ENCODE measurements around the gene ALKBH8. TPM values are rescaled to one million over a fixed set of nuclear protein-coding genes. Genes with fewer than 3 reads are reported as not detected.

Gene ALKBH8
- total RNA-seq, 2 experiments from 2014 or later, result 6.5 to 7.7 TPM

GRCh38 chr11:107592813-107593212 lies 27.3 kb upstream of the ALKBH8 start:
- intact Hi-C loops (cut with DNase I, micrococcal nuclease), result no loop called here
- H3K27ac Mint-ChIP-seq, result no peak overlapping the region

GRCh38 chr11:107592231-107592590 lies 26.7 kb upstream of the ALKBH8 start:
- H3K9me3 Mint-ChIP-seq, result no peaks in the 10 kb centered on the region
- peaks cover 51 to 85% of the 10 kb centered on the region in 2 experiments for H3K27me3 ChIP-seq (ENCODE audit: control insufficient read depth in 1 of 2, insufficient read depth in 2 of 2, low read length in 2 of 2)

More at GRCh38 chr11:107592813-107593212, 27.3 kb upstream of the ALKBH8 start:
- H3K4me3 ChIP-seq (ENCODE audit: low read length), result no peak overlapping the region
- peaks cover 34% of the 10 kb centered on the region for H3K4me1 Mint-ChIP-seq (ENCODE audit: low read depth)
- POLR2A ChIA-PET, result no interaction called here
- peaks cover 92% of the 10 kb centered on the region for H3K27me3 Mint-ChIP-seq
- DNase-seq (no peak), ATAC-seq (ENCODE audit: poor library complexity) (no peak)
- no peaks in the 10 kb centered on the region for H3K9me3 Mint-ChIP-seq
- H3K4me3 Mint-ChIP-seq, result peak overlapping the region; percentile 91
- H3K9me3 ChIP-seq (ENCODE audit: control insufficient read depth in 1 of 2, insufficient read depth in 1 of 2, low read length in 2 of 2), result peaks cover 0 to 5% of the 10 kb centered on the region in 2 experiments
- no peaks in the 10 kb centered on the region for H3K36me3 ChIP-seq (ENCODE audit: insufficient read depth, low read length)
- TF ChIP-seq CTCF (IDR thresholded peaks at IDR 0.05), result no peak
- CTCF ChIA-PET, result no interaction called here
- H3K36me3 Mint-ChIP-seq (ENCODE audit: low read depth), result peaks cover 4% of the 10 kb centered on the region
- peaks cover 45 to 85% of the 10 kb centered on the region in 2 experiments for H3K27me3 ChIP-seq (ENCODE audit: control insufficient read depth in 1 of 2, insufficient read depth in 2 of 2, low read length in 2 of 2)
- H3K27ac ChIP-seq (ENCODE audit: low read depth in 1 of 2, low read length in 2 of 2), result no peak overlapping the region
- H3K4me1 ChIP-seq (ENCODE audit: insufficient read depth, low read length), result peaks cover 25% of the 10 kb centered on the region

GRCh38 chr11:107591378-107592230 lies 26.1 kb upstream of the ALKBH8 start:
- no peaks in the 10 kb centered on the region for H3K36me3 ChIP-seq (ENCODE audit: insufficient read depth, low read length)
- DNase-seq (peak in 4 of 14 experiments; percentile 0 to 37 (median 14)), ATAC-seq (ENCODE audit: poor library complexity) (peak; percentile 51)
- peaks cover 53 to 85% of the 10 kb centered on the region in 2 experiments for H3K27me3 ChIP-seq (ENCODE audit: control insufficient read depth in 1 of 2, insufficient read depth in 2 of 2, low read length in 2 of 2)
- H3K27ac ChIP-seq (ENCODE audit: low read depth in 1 of 2, low read length in 2 of 2), result no peak overlapping the region
- Mint-ChIP-seq H3K36me3 (ENCODE audit: low read depth) (peaks cover 4% of the 10 kb centered on the region), H3K27me3 (peaks cover 92% of the 10 kb centered on the region), H3K4me3 (peak overlapping the region; percentile 91), H3K9me3 (no peaks in the 10 kb centered on the region), H3K4me1 (ENCODE audit: low read depth) (peaks cover 34% of the 10 kb centered on the region), H3K27ac (no peak overlapping the region)
- H3K9me3 ChIP-seq (ENCODE audit: control insufficient read depth in 1 of 2, insufficient read depth in 1 of 2, low read length in 2 of 2), result peaks cover 0 to 5% of the 10 kb centered on the region in 2 experiments
- H3K4me3 ChIP-seq (ENCODE audit: low read length), result peak overlapping the region; percentile 57
- CTCF ChIA-PET, result no interaction called here
- POLR2A ChIA-PET, result interaction anchor here (0.6 kb wide), 1 partner anchor 40 kb away, joined by 3 read pairs; no protein-coding TSS in a partner anchor
- no peak for TF ChIP-seq CTCF (IDR thresholded peaks at IDR 0.05)
- intact Hi-C loops (cut with DNase I, micrococcal nuclease), result no loop called here
- peaks cover 25% of the 10 kb centered on the region for H3K4me1 ChIP-seq (ENCODE audit: insufficient read depth, low read length)

More at GRCh38 chr11:107592231-107592590, 26.7 kb upstream of the ALKBH8 start:
- Histone ChIP-seq H3K4me3 (ENCODE audit: low read length) (peak overlapping the region; percentile 57), H3K36me3 (ENCODE audit: insufficient read depth, low read length) (no peaks in the 10 kb centered on the region), H3K27ac (ENCODE audit: low read depth in 1 of 2, low read length in 2 of 2) (no peak overlapping the region), H3K9me3 (ENCODE audit: control insufficient read depth in 1 of 2, insufficient read depth in 1 of 2, low read length in 2 of 2) (peaks cover 0 to 5% of the 10 kb centered on the region in 2 experiments), H3K4me1 (ENCODE audit: insufficient read depth, low read length) (peaks cover 25% of the 10 kb centered on the region)
- ChIA-PET CTCF (no interaction called here), POLR2A (interaction anchor here (0.6 kb wide), 1 partner anchor 41 kb away, joined by 3 read pairs; no protein-coding TSS in a partner anchor)
- H3K4me1 Mint-ChIP-seq (ENCODE audit: low read depth), result peaks cover 34% of the 10 kb centered on the region
- TF ChIP-seq CTCF (IDR thresholded peaks at IDR 0.05), result no peak
- intact Hi-C loops (cut with DNase I, micrococcal nuclease), result no loop called here
- ATAC-seq (ENCODE audit: poor library complexity), result no peak
- DNase-seq, result peak in 1 of 14 experiments; percentile 5
- H3K27me3 Mint-ChIP-seq, result peaks cover 92% of the 10 kb centered on the region
- H3K27ac Mint-ChIP-seq, result no peak overlapping the region
- peaks cover 4% of the 10 kb centered on the region for H3K36me3 Mint-ChIP-seq (ENCODE audit: low read depth)
- peak overlapping the region; percentile 91 for H3K4me3 Mint-ChIP-seq

Measured in CD4-positive, alpha-beta T cell (primary cell).